ENCODE measurements around the gene BTN1A1. TPM values are rescaled to one million over a fixed set of nuclear protein-coding genes. Genes with fewer than 3 reads are reported as not detected.
A peak's percentile ranks its signal among the peaks of the same experiment; 100 is the strongest.

BTN1A1 gene
- total and polyA plus RNA-seq, 9 of the 15 experiments (the other 6 are each of a cell fraction or from before 2014, with no cell fraction given) = 0.01 to 0.15 (median 0.06) TPM; not detected in 4

DNA sequence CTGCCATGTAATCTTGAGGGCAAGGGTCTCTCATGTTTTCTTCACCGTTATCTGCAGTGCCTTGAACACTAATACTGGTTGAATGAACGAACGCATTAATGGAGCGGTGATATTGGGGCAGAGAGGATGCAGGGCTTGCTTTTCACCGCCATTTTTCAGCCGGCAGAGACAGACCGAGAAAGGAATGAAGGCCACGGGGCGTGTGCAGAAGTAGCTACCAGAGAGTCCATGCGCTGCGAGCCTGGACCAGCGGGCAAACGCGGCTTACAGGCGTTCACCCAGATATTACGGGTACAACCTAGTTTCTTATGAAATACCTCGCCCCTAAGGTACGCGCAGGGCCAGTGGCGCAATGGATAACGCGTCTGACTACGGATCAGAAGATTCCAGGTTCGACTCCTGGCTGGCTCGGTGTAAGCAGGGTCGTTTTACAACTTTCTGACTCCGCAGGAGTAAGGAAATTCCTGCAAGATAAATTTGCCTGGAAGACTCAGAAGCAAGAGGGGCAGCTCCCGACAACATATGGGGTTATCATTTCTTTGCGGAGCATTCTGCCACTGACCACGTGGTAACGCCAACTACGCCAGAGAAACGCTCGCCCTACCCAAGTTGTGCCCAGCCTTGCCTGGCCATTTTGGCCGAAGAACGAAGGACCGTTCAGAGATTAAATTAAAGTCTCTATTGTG lies 37.2 kb downstream of the BTN1A1 start (continued):
- TF ChIP-seq SMAD2 (IDR thresholded peaks at IDR 0.05; ENCODE audit: low read depth, low read length) = no peak
- TF ChIP-seq STAG1 (CRISPR knock-in tag; IDR thresholded peaks at IDR 0.05; ENCODE audit: borderline replicate concordance) = no peak
- TF ChIP-seq FOXM1 (IDR thresholded peaks at IDR 0.05; ENCODE audit: low read depth) = no peak; the same call in 1 of the 2 replicates
- TF ChIP-seq FOXM1 (CRISPR knock-in tag; IDR thresholded peaks at IDR 0.05; ENCODE audit: low read depth) = no peak
- TF ChIP-seq NFYB (IDR thresholded peaks at IDR 0.05; ENCODE audit: extremely low read depth, insufficient read length) = no peak
- TF ChIP-seq ATF1 (CRISPR knock-in tag; IDR thresholded peaks at IDR 0.05) = no peak
- TF ChIP-seq ATF1 (tag; IDR thresholded peaks at IDR 0.05) = peak; percentile 83
- TF ChIP-seq ZNF140 (CRISPR knock-in tag; IDR thresholded peaks at IDR 0.05) = no peak
- TF ChIP-seq NBN (IDR thresholded peaks at IDR 0.05; ENCODE audit: low read depth) = peak; percentile 91
- TF ChIP-seq, protein P1, sequence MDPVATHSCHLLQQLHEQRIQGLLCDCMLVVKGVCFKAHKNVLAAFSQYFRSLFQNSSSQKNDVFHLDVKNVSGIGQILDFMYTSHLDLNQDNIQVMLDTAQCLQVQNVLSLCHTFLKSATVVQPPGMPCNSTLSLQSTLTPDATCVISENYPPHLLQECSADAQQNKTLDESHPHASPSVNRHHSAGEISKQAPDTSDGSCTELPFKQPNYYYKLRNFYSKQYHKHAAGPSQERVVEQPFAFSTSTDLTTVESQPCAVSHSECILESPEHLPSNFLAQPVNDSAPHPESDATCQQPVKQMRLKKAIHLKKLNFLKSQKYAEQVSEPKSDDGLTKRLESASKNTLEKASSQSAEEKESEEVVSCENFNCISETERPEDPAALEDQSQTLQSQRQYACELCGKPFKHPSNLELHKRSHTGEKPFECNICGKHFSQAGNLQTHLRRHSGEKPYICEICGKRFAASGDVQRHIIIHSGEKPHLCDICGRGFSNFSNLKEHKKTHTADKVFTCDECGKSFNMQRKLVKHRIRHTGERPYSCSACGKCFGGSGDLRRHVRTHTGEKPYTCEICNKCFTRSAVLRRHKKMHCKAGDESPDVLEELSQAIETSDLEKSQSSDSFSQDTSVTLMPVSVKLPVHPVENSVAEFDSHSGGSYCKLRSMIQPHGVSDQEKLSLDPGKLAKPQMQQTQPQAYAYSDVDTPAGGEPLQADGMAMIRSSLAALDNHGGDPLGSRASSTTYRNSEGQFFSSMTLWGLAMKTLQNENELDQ (CRISPR knock-in tag; IDR thresholded peaks at IDR 0.05; ENCODE audit: borderline replicate concordance) = no peak; the same call in 1 of the 2 replicates
- TF ChIP-seq MTA2 (IDR thresholded peaks at IDR 0.05; ENCODE audit: low read depth) = peak; percentile 12; the same call in 1 of the 2 replicates
- no peak for TF ChIP-seq RFX1 (IDR thresholded peaks at IDR 0.05)
- peak; percentile 97 for TF ChIP-seq CEBPB (tag; IDR thresholded peaks at IDR 0.05)
- TF ChIP-seq ZNF263 (CRISPR knock-in tag; IDR thresholded peaks at IDR 0.05; ENCODE audit: borderline replicate concordance) = peak; percentile 74
- TF ChIP-seq PHB2 (IDR thresholded peaks at IDR 0.05; ENCODE audit: low read depth) = no peak
- TF ChIP-seq, protein P2, sequence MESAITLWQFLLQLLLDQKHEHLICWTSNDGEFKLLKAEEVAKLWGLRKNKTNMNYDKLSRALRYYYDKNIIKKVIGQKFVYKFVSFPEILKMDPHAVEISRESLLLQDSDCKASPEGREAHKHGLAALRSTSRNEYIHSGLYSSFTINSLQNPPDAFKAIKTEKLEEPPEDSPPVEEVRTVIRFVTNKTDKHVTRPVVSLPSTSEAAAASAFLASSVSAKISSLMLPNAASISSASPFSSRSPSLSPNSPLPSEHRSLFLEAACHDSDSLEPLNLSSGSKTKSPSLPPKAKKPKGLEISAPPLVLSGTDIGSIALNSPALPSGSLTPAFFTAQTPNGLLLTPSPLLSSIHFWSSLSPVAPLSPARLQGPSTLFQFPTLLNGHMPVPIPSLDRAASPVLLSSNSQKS (CRISPR knock-in tag; IDR thresholded peaks at IDR 0.05) = no peak
- peak; percentile 18; the same call in 1 of the 2 replicates for TF ChIP-seq MYBL2 (IDR thresholded peaks at IDR 0.05; ENCODE audit: low read depth)
- TF ChIP-seq MYBL2 (CRISPR knock-in tag; IDR thresholded peaks at IDR 0.05; ENCODE audit: borderline replicate concordance) = no peak
- peak; percentile 96 for TF ChIP-seq CTBP1 (IDR thresholded peaks at IDR 0.05; ENCODE audit: borderline replicate concordance)
- no peak for TF ChIP-seq SREBF2 (CRISPR knock-in tag; IDR thresholded peaks at IDR 0.05)
- TF ChIP-seq ZSCAN29 (IDR thresholded peaks at IDR 0.05) = peak; percentile 95
- TF ChIP-seq L3MBTL2 (IDR thresholded peaks at IDR 0.05) = peak; percentile 83
- TF ChIP-seq, protein P3, sequence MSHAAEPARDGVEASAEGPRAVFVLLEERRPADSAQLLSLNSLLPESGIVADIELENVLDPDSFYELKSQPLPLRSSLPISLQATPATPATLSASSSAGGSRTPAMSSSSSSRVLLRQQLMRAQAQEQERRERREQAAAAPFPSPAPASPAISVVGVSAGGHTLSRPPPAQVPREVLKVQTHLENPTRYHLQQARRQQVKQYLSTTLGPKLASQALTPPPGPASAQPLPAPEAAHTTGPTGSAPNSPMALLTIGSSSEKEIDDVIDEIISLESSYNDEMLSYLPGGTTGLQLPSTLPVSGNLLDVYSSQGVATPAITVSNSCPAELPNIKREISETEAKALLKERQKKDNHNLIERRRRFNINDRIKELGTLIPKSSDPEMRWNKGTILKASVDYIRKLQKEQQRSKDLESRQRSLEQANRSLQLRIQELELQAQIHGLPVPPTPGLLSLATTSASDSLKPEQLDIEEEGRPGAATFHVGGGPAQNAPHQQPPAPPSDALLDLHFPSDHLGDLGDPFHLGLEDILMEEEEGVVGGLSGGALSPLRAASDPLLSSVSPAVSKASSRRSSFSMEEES (CRISPR knock-in tag; IDR thresholded peaks at IDR 0.05) = peak; percentile 53
- peak; percentile 57 for TF ChIP-seq HCFC1 (IDR thresholded peaks at IDR 0.05; ENCODE audit: low read depth, low read length)
